Esophagus muscularis mucosa (tissue), 4 donors: ENCODE measurements around the gene VRK2. TPM values are rescaled to one million over a fixed set of nuclear protein-coding genes. Genes with fewer than 3 reads are reported as not detected.

Experiments
- DNase-seq: peaks from one replicate; pipeline ENCODE4 v3.0.0-alpha.2; 2017; ENCODE audit errors: extremely low spot score
- H3K27ac ChIP-seq, 4 donors: fragments of 200-600 bp; sonication (generic); replicated peaks in 1 of 4; 1 replicate in 3 of 4; 2 replicates in 1 of 4; pipeline ENCODE4 v1.5.1; 2016 to 2019; ENCODE audit warnings: mild to moderate bottlenecking in 1 of 4
- H3K27me3 ChIP-seq, 4 donors: fragments of 200-600 bp; sonication (generic); one replicate each; pipeline versions ENCODE4 v1.5.1 to v1.6.0; 2016 to 2019
- H3K36me3 ChIP-seq, 4 donors: fragments of 200-600 bp; sonication (generic); one replicate each; pipeline ENCODE4 v1.5.1; 2016 to 2019
- H3K4me1 ChIP-seq, 4 donors: fragments of 200-600 bp; sonication (generic); one replicate each; pipeline ENCODE4 v1.5.1; 2016 to 2019
- H3K4me3 ChIP-seq, 4 donors: fragments of 200-600 bp; sonication (generic); 1 replicate in 2 of 4; 2 replicates in 2 of 4; pipeline ENCODE4 v1.5.1; 2016 to 2019; ENCODE audit warnings: mild to moderate bottlenecking in 4 of 4, moderate library complexity in 1 of 4
- H3K9me3 ChIP-seq, 4 donors: fragments of 200-600 bp; sonication (generic); 1 replicate in 3 of 4; 2 replicates in 1 of 4; pipeline ENCODE4 v1.5.1; 2016 to 2019
- CTCF ChIP-seq, 3 experiments: fragments of 200-600 bp in 2 of 3; fragments of 450-650 bp in 1 of 3; sonication (generic) in 2 of 3; IDR thresholded peaks; one replicate each; pipeline ENCODE4 v1.5.1; 2017 to 2019; ENCODE audit warnings: antibody characterized with exemption in 3 of 3, mild to moderate bottlenecking in 2 of 3, moderate library complexity in 1 of 3
- EP300 ChIP-seq: sonication (generic); formaldehyde crosslinking; IDR thresholded peaks from one replicate; pipeline ENCODE4 v1.6.1; 2017; ENCODE audit warnings: antibody characterized with exemption
- POLR2A ChIP-seq: fragments of 450-650 bp; IDR thresholded peaks from one replicate; pipeline ENCODE4 v1.6.1; 2017; ENCODE audit warnings: antibody characterized with exemption, moderate library complexity, mild to moderate bottlenecking, low read depth
- POLR2AphosphoS5 ChIP-seq, 2 donors: sonication (generic); formaldehyde crosslinking; IDR thresholded peaks; one replicate each; pipeline ENCODE4 v1.6.1; 2017; ENCODE audit warnings: antibody characterized with exemption in 2 of 2
- WGBS: methylation state at CpG from one replicate; pipeline ENCODE4 v1.1.5; 2018; 5-methylcytosine and 5-hydroxymethylcytosine counted together
- intact Hi-C: fragments of 100-400 bp; cut with DNase I; formaldehyde crosslinking; loops from one replicate; pipeline ENCODE4 v1.15.1; 2023
- total RNA-seq, 4 donors: library from RNA; depleted of rRNA; stranded (reverse); fragments of >200 nt; gene quantifications; one replicate each; pipeline versions ENCODE4 v1.1.0 to v1.2.1, GENCODE V29; 2016

Gene VRK2
- total RNA-seq, 4 donors from 2014 or later = 25.8 to 31.3 (median 28.7) TPM

GRCh38 chr2:58204195-58204959 is 157.8 kb downstream of the VRK2 start:
- WGBS = 76% methylated on average over 6 of the region's 6 CpGs
- Histone ChIP-seq H3K9me3 (no peaks in the 10 kb centered on the region), H3K4me1 (no peaks in the 10 kb centered on the region), H3K27ac (no peak overlapping the region), H3K27me3 (no peaks in the 10 kb centered on the region), H3K36me3 (no peaks in the 10 kb centered on the region), H3K4me3 (no peak overlapping the region)
- TF ChIP-seq EP300 = no peak
- TF ChIP-seq POLR2AphosphoS5 (IDR thresholded peaks at IDR 0.05) = no peak
- TF ChIP-seq POLR2A = no peak
- TF ChIP-seq CTCF (IDR thresholded peaks at IDR 0.05) = no peak
- DNase-seq = no peak
- intact Hi-C loops = no loop called here

- 100% methylated on average over 1 of the region's 1 CpG for WGBS
- Histone ChIP-seq H3K4me1 (no peaks in the 10 kb centered on the region), H3K4me3 (no peak overlapping the region), H3K27me3 (no peaks in the 10 kb centered on the region), H3K36me3 (peaks cover 0 to 12% (median 8%) of the 10 kb centered on the region in 4 donors), H3K27ac (no peak overlapping the region), H3K9me3 (no peaks in the 10 kb centered on the region)
- DNase-seq = no peak
- TF ChIP-seq POLR2A (no peak), POLR2AphosphoS5 (IDR thresholded peaks at IDR 0.05) (no peak), EP300 (no peak), CTCF (IDR thresholded peaks at IDR 0.05) (no peak)
- intact Hi-C loops = no loop called here
Observed at GRCh38 chr2:58206785-58207184, 160.2 kb downstream of the VRK2 start.

GRCh38 chr2:58207189-58207588 is 160.6 kb downstream of the VRK2 start:
- H3K4me1 ChIP-seq = no peaks in the 10 kb centered on the region
- H3K27me3 ChIP-seq = no peaks in the 10 kb centered on the region
- H3K9me3 ChIP-seq = no peaks in the 10 kb centered on the region
- TF ChIP-seq POLR2AphosphoS5 (IDR thresholded peaks at IDR 0.05) (no peak), CTCF (IDR thresholded peaks at IDR 0.05) (no peak), EP300 (no peak), POLR2A (no peak)
- WGBS = 93% methylated on average over 3 of the region's 3 CpGs
- no peak for DNase-seq
- H3K27ac ChIP-seq = no peak overlapping the region
- intact Hi-C loops = no loop called here
- H3K36me3 ChIP-seq = peaks cover 3 to 16% (median 12%) of the 10 kb centered on the region in 4 donors
- no peak overlapping the region for H3K4me3 ChIP-seq

Other genes with a start within 250 kb of the VRK2 start
- gene FANCL, start 194.5 kb downstream of the VRK2 start, total RNA-seq = 10 to 100 TPM in 3 of 4 donors, 1 to 10 TPM in 1; 7.5 to 17.9 (median 11.6) TPM